Suppressor macrophage treated with lipopolysaccharide for 1 hour (primary cell): ENCODE results near the gene CFAP20DC.
A peak's percentile ranks its signal among the peaks of the same experiment; 100 is the strongest.
"Not testable (repeated sequence)": the region's sequence is repeated elsewhere in the genome, so short reads cannot be mapped to it uniquely, and the experiment has no call there.

Experiments
- DNase-seq, 3 donors: peaks; one replicate each; pipeline ENCODE4 v3.0.0-alpha.2; 2020 to 2022

CFAP20DC gene

GRCh38 chr3:58864480-58864879 lies 185.3 kb downstream of the CFAP20DC start:
- DNase-seq, result no peak

- no peak for DNase-seq
Measured at GRCh38 chr3:58863206-58863605, 186.6 kb downstream of the CFAP20DC start.

GRCh38 chr3:58861551-58861950 lies 188.3 kb downstream of the CFAP20DC start:
- no peak for DNase-seq

GRCh38 chr3:58858126-58858525 lies 191.7 kb downstream of the CFAP20DC start:
- DNase-seq, result no peak

GRCh38 chr3:58857402-58857801 lies 192.4 kb downstream of the CFAP20DC start:
- no peak for DNase-seq

- no peak for DNase-seq
Measured at GRCh38 chr3:58848826-58849225, 201.0 kb downstream of the CFAP20DC start.

- DNase-seq, result not testable (repeated sequence)
Measured at GRCh38 chr3:58842050-58842747, 207.6 kb downstream of the CFAP20DC start.

GRCh38 chr3:58840949-58841348 lies 208.9 kb downstream of the CFAP20DC start:
- DNase-seq, result no peak

- DNase-seq, result no peak
Measured at GRCh38 chr3:58839964-58840363, 209.9 kb downstream of the CFAP20DC start.

- no peak for DNase-seq
Measured at GRCh38 chr3:58839187-58839586, 210.6 kb downstream of the CFAP20DC start.

- DNase-seq, result no peak
Measured at GRCh38 chr3:58837856-58838255, 212.0 kb downstream of the CFAP20DC start.

- DNase-seq, result no peak
Measured at GRCh38 chr3:58837141-58837843, 212.5 kb downstream of the CFAP20DC start.

- DNase-seq, result no peak
Measured at GRCh38 chr3:58835086-58835485, 214.7 kb downstream of the CFAP20DC start.

- peak in 1 of 3 donors; percentile 12 for DNase-seq
Measured at GRCh38 chr3:58833491-58833890, 216.3 kb downstream of the CFAP20DC start.

GRCh38 chr3:58829321-58830000 lies 220.4 kb downstream of the CFAP20DC start:
- DNase-seq, result no peak

GRCh38 chr3:58824777-58825176 lies 225.0 kb downstream of the CFAP20DC start:
- DNase-seq, result no peak

- DNase-seq, result peak; percentile 24 to 50 (median 49)
Measured at GRCh38 chr3:58824285-58824684, 225.5 kb downstream of the CFAP20DC start.

GRCh38 chr3:58806551-58807244 lies 243.1 kb downstream of the CFAP20DC start:
- DNase-seq, result not testable (repeated sequence)

- no peak for DNase-seq
Measured at GRCh38 chr3:58804914-58805313, 244.9 kb downstream of the CFAP20DC start.

- no peak for DNase-seq
Measured at GRCh38 chr3:58801541-58801940, 248.3 kb downstream of the CFAP20DC start.

GRCh38 chr3:58800940-58801339 lies 248.9 kb downstream of the CFAP20DC start:
- no peak for DNase-seq

GRCh38 chr3:58800032-58800431 lies 249.8 kb downstream of the CFAP20DC start:
- no peak for DNase-seq

GRCh38 chr3:58799271-58799670 lies 250.6 kb downstream of the CFAP20DC start:
- DNase-seq, result no peak
